Right lobe of liver (tissue), 6 donors: Measurements from ENCODE around the gene TRMT61A. TPM values are rescaled to one million over a fixed set of nuclear protein-coding genes. Genes with fewer than 3 reads are reported as not detected.

Experiments used
- ATAC-seq, 4 donors: fragments of 200-7000 bp; cut with Tn5 transposase; one replicate each; pipeline ENCODE4 v1.9.1; 2020; ENCODE audit warnings: mild to moderate bottlenecking in 4 of 4, moderate library complexity in 4 of 4
- DNase-seq, 3 donors: peaks; one replicate each; pipeline ENCODE4 v3.0.0-alpha.2; 2020
- H3K27ac ChIP-seq, 3 donors: fragments of 200-600 bp; one replicate each; pipeline ENCODE4 v1.8.0; 2022
- H3K27me3 ChIP-seq, 2 donors: fragments of 200-600 bp; one replicate each; pipeline ENCODE4 v1.8.0; 2022
- H3K36me3 ChIP-seq, 4 donors: fragments of 200-600 bp; sonication (generic) in 1 of 4; one replicate each; pipeline versions ENCODE4 v1.5.1 to v1.8.0; 2017 to 2022; ENCODE audit warnings: control low read depth in 1 of 4
- H3K4me1 ChIP-seq, 4 donors: fragments of 200-600 bp; sonication (generic) in 1 of 4; one replicate each; pipeline versions ENCODE4 v1.5.1 to v1.8.0; 2017 to 2022; ENCODE audit warnings: control low read depth in 1 of 4
- H3K4me3 ChIP-seq, 3 donors: fragments of 200-600 bp; one replicate each; pipeline ENCODE4 v1.8.0; 2022
- H3K9me3 ChIP-seq, 4 donors: fragments of 200-600 bp; sonication (generic) in 1 of 4; one replicate each; pipeline versions ENCODE4 v1.5.1 to v1.8.0; 2017 to 2022; ENCODE audit warnings: control low read depth in 1 of 4
- CTCF ChIP-seq, 4 donors: fragments of 200-600 bp in 3 of 4; fragments of 450-650 bp in 1 of 4; IDR thresholded peaks; one replicate each; pipeline versions ENCODE4 v1.5.1 to v1.8.0; 2016 to 2022; ENCODE audit warnings: antibody characterized with exemption in 4 of 4, mild to moderate bottlenecking in 2 of 4
- POLR2A ChIP-seq: fragments of 450-650 bp; IDR thresholded peaks from one replicate; pipeline ENCODE4 v1.6.1; 2017; ENCODE audit warnings: antibody characterized with exemption, mild to moderate bottlenecking
- WGBS: methylation state at CpG from one replicate; pipeline ENCODE4 v1.1.6; 2018; ENCODE audit warnings: low coverage, low lambda C conversion rate; ENCODE audit not compliant: insufficient coverage; ENCODE audit errors: missing lambda C conversion rate; 5-methylcytosine and 5-hydroxymethylcytosine counted together
- intact Hi-C, 2 donors: fragments of 100-400 bp; cut with DNase I; formaldehyde crosslinking; loops; one replicate each; pipeline versions ENCODE4 v1.11.2 to v1.14.1; 2022
- total RNA-seq, 6 experiments: library from RNA; depleted of rRNA in 2 of 6; stranded (reverse); fragments of >200 nt in 2 of 6; fragmentation: NEBNext Ultra II Directional in 3 of 6; extraction: Animal tissue kit (Norgen Biotek cat#: 25700) in 3 of 6; gene quantifications; one replicate each; pipeline versions ENCODE4 v1.1.0 to v1.2.4, GENCODE V29; 2016 to 2023
- donor health status: DM: no; HTN: yes; CAD: no.
- donor health status: DM: no; HTN: no; CAD: no.
- donor health status: DM: no; HTN: no; CAD: no.
- donor health status: DM: no; HTN: yes; CAD: no.
- donor health status: DM: no; HTN: yes; CAD: no.

Gene TRMT61A
- total RNA-seq, 6 experiments from 2014 or later, result 3.8 to 12.1 (median 4.8) TPM

GRCh38 chr14:103518422-103519042 is 10.5 kb upstream of the TRMT61A start:
- peak; percentile 63 to 66 (median 65) for ATAC-seq
- no peak overlapping the region for H3K27ac ChIP-seq
- intact Hi-C loops, result loop anchor here in 1 of 2 donors (5.0 kb wide), 1 partner anchor 34 kb away; no protein-coding TSS in a partner anchor
- H3K4me1 ChIP-seq, result peaks cover 0 to 25% (median 0%) of the 10 kb centered on the region in 4 donors
- H3K9me3 ChIP-seq, result no peaks in the 10 kb centered on the region
- 29% methylated on average over 2 of the region's 9 CpGs for WGBS
- no peak overlapping the region for H3K4me3 ChIP-seq
- peak in 2 of 3 donors; percentile 69 to 73 for DNase-seq
- no peaks in the 10 kb centered on the region for H3K36me3 ChIP-seq
- TF ChIP-seq POLR2A, result no peak
- TF ChIP-seq CTCF (IDR thresholded peaks at IDR 0.05), result peak; percentile 80 to 96 (median 88)
- H3K27me3 ChIP-seq, result peaks cover 0 to 10% of the 10 kb centered on the region in 2 donors

GRCh38 chr14:103519043-103519836 is 9.8 kb upstream of the TRMT61A start:
- Histone ChIP-seq H3K4me1 (peaks cover 0 to 25% (median 0%) of the 10 kb centered on the region in 4 donors), H3K9me3 (no peaks in the 10 kb centered on the region), H3K4me3 (no peak overlapping the region), H3K27ac (no peak overlapping the region), H3K36me3 (no peaks in the 10 kb centered on the region), H3K27me3 (peaks cover 0 to 10% of the 10 kb centered on the region in 2 donors)
- intact Hi-C loops, result loop anchor here in 1 of 2 donors (5.0 kb wide), 1 partner anchor 33 kb away; no protein-coding TSS in a partner anchor
- DNase-seq (peak in 2 of 3 donors; percentile 19 to 45), ATAC-seq (peak in 1 of 4 donors; percentile 3)
- TF ChIP-seq POLR2A, result no peak
- TF ChIP-seq CTCF (IDR thresholded peaks at IDR 0.05), result no peak
- WGBS, result 22% methylated on average over 5 of the region's 13 CpGs

GRCh38 chr14:103519837-103520212 is 9.2 kb upstream of the TRMT61A start:
- intact Hi-C loops, result loop anchor here in 1 of 2 donors (5.0 kb wide), 1 partner anchor 32 kb away; no protein-coding TSS in a partner anchor
- ATAC-seq (no peak), DNase-seq (peak in 2 of 3 donors; percentile 30 to 56)
- Histone ChIP-seq H3K27ac (no peak overlapping the region), H3K27me3 (peaks cover 0 to 10% of the 10 kb centered on the region in 2 donors), H3K9me3 (no peaks in the 10 kb centered on the region), H3K4me3 (no peak overlapping the region), H3K36me3 (no peaks in the 10 kb centered on the region), H3K4me1 (peaks cover 0 to 25% (median 0%) of the 10 kb centered on the region in 4 donors)
- no peak for TF ChIP-seq POLR2A
- TF ChIP-seq CTCF (IDR thresholded peaks at IDR 0.05), result no peak
- no CpG with 5 or more reads among the region's 22 CpGs for WGBS

GRCh38 chr14:103520269-103520656 is 8.7 kb upstream of the TRMT61A start:
- intact Hi-C loops, result no loop called here
- H3K9me3 ChIP-seq, result no peaks in the 10 kb centered on the region
- peaks cover 0 to 28% (median 1%) of the 10 kb centered on the region in 4 donors for H3K4me1 ChIP-seq
- H3K27me3 ChIP-seq, result peaks cover 0 to 10% of the 10 kb centered on the region in 2 donors
- no peaks in the 10 kb centered on the region for H3K36me3 ChIP-seq
- no CpG with 5 or more reads among the region's 10 CpGs for WGBS
- DNase-seq (peak in 1 of 3 donors; percentile 49), ATAC-seq (no peak)
- no peak for TF ChIP-seq POLR2A
- no peak for TF ChIP-seq CTCF (IDR thresholded peaks at IDR 0.05)
- H3K27ac ChIP-seq, result no peak overlapping the region
- H3K4me3 ChIP-seq, result no peak overlapping the region
